Measurements from ENCODE around the gene EIF4E2.
"Not testable (repeated sequence)": the region's sequence is repeated elsewhere in the genome, so short reads cannot be mapped to it uniquely, and the experiment has no call there.

Gene EIF4E2

DNA sequence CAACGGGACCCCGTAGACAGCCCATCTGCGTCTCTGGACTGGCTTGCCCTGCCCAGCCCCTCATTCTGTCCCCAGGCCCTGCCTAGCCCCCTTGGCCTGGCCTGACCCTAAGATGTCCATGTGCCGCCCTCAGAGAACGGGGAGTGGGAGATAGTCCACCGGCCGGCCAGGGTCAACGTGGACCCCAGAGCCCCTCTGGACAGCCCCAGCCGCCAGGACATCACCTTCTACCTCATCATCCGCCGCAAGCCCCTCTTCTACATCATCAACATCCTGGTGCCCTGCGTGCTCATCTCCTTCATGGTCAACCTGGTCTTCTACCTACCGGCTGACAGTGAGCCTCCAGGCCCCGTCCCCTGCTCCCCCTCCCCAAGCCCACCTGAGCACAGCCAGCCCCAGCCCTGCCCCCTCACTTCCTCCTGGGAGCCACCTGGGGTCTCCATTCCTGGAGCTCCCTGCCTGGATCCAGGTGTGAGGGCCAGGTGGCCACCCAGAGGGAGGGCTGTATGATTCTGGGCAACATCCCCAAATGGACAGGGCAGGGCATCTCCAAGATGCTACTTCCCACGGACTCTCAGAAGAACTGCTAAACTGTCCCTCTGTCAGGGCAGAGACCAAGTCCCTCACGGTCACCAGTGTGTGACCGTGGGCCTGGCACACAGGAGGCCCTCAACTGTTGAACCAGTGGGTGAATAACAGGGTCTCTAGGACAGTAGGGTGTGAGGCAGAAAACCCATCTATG lies 20.5 kb upstream of the EIF4E2 start:
- CTCF ChIA-PET = interaction anchor here (1.3 kb wide), 1 partner anchor 9 kb away, joined by 5 read pairs; no protein-coding TSS in a partner anchor
- TF ChIP-seq, protein P1, sequence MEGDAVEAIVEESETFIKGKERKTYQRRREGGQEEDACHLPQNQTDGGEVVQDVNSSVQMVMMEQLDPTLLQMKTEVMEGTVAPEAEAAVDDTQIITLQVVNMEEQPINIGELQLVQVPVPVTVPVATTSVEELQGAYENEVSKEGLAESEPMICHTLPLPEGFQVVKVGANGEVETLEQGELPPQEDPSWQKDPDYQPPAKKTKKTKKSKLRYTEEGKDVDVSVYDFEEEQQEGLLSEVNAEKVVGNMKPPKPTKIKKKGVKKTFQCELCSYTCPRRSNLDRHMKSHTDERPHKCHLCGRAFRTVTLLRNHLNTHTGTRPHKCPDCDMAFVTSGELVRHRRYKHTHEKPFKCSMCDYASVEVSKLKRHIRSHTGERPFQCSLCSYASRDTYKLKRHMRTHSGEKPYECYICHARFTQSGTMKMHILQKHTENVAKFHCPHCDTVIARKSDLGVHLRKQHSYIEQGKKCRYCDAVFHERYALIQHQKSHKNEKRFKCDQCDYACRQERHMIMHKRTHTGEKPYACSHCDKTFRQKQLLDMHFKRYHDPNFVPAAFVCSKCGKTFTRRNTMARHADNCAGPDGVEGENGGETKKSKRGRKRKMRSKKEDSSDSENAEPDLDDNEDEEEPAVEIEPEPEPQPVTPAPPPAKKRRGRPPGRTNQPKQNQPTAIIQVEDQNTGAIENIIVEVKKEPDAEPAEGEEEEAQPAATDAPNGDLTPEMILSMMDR (IDR thresholded peaks at IDR 0.05; ENCODE audit: control extremely low read depth, extremely low read depth, low read depth, missing control alignments) = no peak
- POLR2A ChIA-PET = no interaction called here
- no peak for DNase-seq (ENCODE audit: extremely low spot score)

DNA sequence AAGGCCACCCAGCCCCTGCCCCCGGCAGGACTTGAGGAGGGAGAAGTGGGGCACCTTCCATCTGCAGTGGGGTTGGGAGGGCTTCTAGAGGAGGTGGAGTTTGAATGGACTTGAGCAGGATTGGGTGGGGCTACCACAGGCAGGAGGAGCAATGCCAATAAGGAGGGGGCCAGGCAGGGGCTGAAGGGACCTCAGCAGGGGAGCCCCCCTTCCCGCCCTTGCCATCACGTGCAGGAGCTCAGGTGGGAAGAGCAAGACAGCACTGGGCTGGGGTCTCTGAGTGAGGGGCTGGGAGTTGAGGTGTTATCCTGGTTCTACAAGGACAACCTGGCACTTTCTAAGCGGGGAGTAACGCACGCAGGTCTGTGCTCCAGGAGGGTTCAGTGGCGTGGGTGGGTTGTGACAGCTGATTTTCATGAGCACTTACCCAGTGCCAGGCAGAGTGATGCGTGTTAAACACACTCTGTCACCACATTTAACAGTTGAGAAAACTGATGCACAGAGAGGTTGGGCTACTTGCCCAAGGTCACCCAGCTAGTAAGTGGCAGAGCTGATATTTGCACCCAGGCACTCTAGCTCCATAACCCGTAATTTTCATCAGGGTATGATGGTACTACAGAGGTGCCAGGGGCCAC lies 19.7 kb upstream of the EIF4E2 start:
- DNase-seq (ENCODE audit: extremely low spot score) = no peak
- ChIA-PET CTCF (interaction anchor here (1.1 to 1.3 kb wide), 3 partner anchors 8 to 20 kb away, joined by 3 to 5 read pairs (median 3); no protein-coding TSS in a partner anchor), POLR2A (no interaction called here)
- TF ChIP-seq, protein P1 (IDR thresholded peaks at IDR 0.05; ENCODE audit: control extremely low read depth, extremely low read depth, low read depth, missing control alignments) = no peak

DNA sequence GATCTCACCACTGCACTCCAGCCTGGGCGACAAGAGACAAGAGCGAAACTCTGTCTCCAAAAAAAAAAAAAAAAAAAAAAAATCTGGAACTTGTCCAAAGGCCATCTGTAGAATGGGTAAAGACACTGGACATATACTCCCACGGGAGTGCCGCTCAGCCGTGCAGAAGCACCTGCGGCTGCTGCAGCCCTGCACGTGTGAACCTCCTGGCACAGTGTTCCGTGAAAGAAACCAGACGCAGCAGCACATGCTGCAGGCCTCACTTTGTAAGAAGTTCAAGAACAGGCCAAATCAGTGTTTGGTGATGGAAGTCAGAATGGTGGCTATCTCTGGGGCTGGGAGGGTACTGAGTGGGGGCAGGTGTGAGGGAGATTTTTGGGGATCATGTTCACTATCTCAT lies 18.1 kb upstream of the EIF4E2 start:
- POLR2A ChIA-PET = interaction anchor here (0.6 kb wide), 1 partner anchor 568 kb away, joined by 3 read pairs; no protein-coding TSS in a partner anchor
- CTCF ChIA-PET = interaction anchor here (0.9 kb wide), 1 partner anchor 11 kb away, joined by 3 read pairs; no protein-coding TSS in a partner anchor
- no peak for DNase-seq (ENCODE audit: extremely low spot score)
- TF ChIP-seq, protein P1 (IDR thresholded peaks at IDR 0.05; ENCODE audit: control extremely low read depth, extremely low read depth, low read depth, missing control alignments) = no peak

DNA sequence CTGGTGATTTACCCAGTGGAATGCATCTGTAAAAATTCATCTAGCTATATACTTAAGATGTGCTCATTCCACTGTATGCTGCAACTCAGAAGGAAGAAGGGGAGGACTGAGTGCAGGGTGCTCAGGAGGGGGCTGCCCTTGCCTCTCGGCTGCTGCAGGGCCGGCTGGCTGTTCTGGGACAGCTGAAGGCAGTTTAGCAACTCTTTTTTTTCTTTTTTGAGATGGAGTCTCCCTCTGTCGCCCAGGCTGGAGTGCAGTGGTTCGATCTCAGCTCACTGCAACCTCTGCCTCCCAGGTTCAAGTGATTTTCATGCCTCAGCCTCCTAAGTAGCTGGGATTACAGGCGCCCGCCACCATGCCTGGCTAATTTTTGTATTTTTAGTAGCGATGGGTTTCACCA lies 17.7 kb upstream of the EIF4E2 start:
- DNase-seq (ENCODE audit: extremely low spot score); POLR2A ChIA-PET; CTCF ChIA-PET: not testable (repeated sequence)

DNA sequence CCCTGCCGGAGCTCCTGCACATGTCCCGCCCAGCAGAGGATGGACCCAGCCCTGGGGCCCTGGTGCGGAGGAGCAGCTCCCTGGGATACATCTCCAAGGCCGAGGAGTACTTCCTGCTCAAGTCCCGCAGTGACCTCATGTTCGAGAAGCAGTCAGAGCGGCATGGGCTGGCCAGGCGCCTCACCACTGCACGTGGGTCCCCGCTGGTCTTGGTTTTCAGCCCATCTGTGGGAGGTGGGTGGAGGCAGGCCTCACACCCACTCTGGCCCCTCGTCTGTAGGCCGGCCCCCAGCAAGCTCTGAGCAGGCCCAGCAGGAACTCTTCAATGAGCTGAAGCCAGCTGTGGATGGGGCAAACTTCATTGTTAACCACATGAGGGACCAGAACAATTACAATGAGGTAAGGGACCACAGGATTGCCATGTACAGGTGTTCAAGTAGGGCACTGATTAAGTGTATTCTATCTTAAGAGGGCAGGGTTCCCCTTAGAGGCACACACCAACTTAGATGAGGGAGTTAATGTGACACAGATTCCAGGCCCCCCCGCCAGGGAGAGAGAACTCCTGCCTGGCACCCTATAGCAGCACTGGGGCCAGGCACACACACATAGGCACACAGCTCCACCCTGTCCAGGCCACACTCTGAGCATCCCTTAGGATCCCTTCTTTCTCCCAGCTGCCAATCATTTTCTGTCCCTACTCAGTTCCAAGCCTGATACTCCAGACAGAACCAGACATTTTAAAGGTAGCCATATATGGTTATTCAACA lies 16.4 kb upstream of the EIF4E2 start:
- POLR2A ChIA-PET = no interaction called here
- TF ChIP-seq, protein P1 (IDR thresholded peaks at IDR 0.05; ENCODE audit: control extremely low read depth, extremely low read depth, low read depth, missing control alignments) = no peak
- CTCF ChIA-PET = interaction anchor here (1.2 kb wide), 1 partner anchor 12 kb away, joined by 3 read pairs; no protein-coding TSS in a partner anchor
- no peak for DNase-seq (ENCODE audit: extremely low spot score)

DNA sequence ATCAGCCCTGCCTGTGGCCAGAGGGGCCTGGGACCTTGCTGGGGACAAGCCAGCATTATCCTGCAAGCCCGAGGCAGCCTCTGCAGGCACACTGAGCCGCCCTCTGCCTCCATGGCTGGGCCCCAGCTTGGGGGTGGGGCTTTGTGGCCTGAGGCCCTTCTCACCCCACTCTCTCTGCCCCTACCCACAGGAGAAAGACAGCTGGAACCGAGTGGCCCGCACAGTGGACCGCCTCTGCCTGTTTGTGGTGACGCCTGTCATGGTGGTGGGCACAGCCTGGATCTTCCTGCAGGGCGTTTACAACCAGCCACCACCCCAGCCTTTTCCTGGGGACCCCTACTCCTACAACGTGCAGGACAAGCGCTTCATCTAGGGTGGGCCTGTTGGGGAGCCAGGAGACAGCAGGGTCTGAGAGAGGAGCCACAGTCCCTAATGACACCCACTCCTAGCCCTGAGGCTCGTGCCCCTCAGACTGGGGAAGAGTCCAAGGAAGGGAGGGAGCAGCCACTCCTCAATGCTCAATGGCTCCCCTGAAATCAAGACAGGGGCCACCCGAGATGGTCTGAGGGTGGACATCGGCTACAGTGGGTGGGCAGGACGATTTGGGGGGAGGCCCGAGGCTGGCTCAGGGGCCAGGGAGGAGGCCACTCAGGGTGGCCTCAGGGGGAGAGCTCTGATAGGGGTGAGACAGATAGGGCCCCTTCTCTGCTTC lies 15.4 kb upstream of the EIF4E2 start:
- DNase-seq (ENCODE audit: extremely low spot score) = no peak
- TF ChIP-seq, protein P1 (IDR thresholded peaks at IDR 0.05; ENCODE audit: control extremely low read depth, extremely low read depth, low read depth, missing control alignments) = no peak
- ChIA-PET POLR2A (no interaction called here), CTCF (interaction anchor here (1.3 kb wide), 1 partner anchor 12 kb away, joined by 3 read pairs; no protein-coding TSS in a partner anchor)

All from GM10248 (cell line).